Stimulated activated CD8-positive, alpha-beta memory T cell treated with anti-CD3 and anti-CD28 coated beads, Interleukin-4, amount 100 ng/mL, for 1 hour (primary cell): ENCODE measurements around the gene BANF2.
"Not testable (repeated sequence)": the region's sequence is repeated elsewhere in the genome, so short reads cannot be mapped to it uniquely, and the experiment has no call there.

Experiments used
- DNase-seq, 2 donors: peaks; one replicate each; pipeline ENCODE4 v3.0.0-alpha.2; 2020; ENCODE audit warnings: low read depth in 2 of 2, low spot score in 1 of 2

BANF2 gene

DNA sequence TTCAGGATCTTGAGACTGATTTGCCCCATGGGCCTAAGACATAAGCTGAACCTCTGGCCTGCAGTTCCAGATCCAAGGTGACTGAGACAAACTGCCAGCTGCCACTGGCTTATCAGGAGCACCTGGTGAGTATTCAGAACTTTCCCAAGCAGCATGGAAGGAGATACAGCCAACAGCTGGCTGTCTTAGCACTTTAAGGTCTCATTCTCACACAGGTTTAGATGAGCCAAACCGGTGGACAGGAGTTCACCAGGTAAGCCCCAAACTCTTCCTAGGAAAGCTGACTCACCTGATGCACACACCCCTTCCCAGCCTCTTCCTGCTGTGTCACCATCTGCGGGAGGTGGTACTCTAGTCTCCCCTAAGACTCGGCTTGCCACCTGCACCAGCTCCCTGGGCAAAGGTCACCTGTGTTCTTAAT lies at the start of gene BANF2:
Gene BANF2 (plus strand): TSS at position 36 of the 421 bp plus-strand sequence. CDS start 25,060 bp downstream, outside the sequence.
- no peak for DNase-seq

DNA sequence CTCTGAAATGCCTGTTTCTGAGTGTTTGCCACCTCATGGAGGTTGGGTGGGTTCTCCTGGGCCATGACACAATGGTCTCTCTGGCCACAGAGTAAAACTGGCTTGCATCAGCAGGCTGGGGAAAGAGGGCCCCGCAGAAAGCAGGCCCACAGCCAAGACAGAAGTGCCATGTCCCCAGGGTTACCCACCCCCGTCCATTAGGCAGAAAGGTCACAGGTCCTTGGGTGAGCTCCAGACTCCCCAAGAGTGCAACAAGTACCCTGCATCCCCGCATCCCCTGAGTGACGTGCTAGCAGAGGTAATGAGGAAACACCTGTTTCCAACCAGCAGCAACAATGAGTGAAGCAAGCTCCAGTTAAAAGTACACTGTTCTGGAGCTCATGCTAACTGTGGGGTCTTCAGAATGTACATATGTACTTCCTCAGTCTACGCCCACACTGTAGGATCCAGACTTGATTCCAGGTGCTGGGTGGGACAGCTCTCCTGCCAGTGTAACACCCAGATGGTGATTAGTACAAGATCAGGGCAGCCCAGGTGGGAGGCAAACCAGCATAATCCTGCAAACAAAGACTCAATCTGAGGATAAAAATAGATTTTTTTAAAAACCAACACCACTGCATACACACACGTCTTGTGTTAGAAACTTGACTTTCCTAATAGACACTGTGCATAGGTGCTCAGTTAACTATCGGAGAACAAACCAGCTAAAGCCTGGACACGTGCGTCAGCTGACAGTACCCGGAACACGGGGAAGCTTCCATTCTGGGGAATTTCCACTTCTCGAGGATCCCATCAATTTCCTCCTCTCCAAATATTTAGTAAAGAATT lies 49.3 kb upstream of the BANF2 start:
- DNase-seq: no peak

GRCh38 chr20:17651129-17651759 lies 48.5 kb upstream of the BANF2 start:
- DNase-seq: no peak

GRCh38 chr20:17651760-17652388 lies 47.9 kb upstream of the BANF2 start:
- DNase-seq: no peak

DNA sequence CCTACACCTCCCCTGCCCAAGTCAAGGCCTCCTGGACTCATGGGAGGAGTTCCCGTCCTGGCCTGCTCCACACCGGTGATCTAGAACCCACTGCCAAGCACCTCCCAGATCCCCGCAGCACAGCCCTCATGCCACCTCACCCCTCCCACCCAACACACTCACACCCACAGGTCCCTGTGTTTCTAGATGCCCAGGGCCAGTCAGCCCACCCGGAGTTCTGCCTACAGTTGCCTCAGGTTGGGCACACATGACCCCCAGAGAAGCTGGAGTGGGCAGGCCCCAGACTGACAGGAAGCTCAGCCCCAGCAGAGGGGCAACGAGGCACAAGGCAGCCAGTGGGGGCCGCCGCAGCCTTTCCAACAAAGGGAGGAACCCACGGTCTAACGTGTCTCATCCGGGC lies 47.4 kb upstream of the BANF2 start:
- no peak for DNase-seq

- no peak for DNase-seq
Measured at GRCh38 chr20:17653835-17654648, 45.7 kb upstream of the BANF2 start.

GRCh38 chr20:17654649-17655285 lies 45.0 kb upstream of the BANF2 start:
- no peak for DNase-seq

DNA sequence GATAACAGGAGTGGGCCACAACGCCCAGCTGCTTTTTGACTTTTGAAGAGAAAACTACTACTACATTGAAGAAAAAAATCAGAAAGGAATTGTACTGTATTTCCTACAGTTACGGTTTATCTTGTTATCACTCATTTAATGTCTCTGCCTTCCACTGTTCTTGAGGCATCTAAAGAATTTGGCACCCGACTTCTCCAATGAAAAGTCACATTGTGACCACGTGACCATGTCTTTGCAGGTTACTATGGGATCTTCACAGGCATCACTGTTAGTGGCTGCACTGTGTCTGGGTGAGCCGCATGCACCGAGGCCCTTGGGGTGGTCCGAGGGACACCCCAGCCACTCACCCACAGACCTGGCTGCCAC lies 44.5 kb upstream of the BANF2 start:
- no peak for DNase-seq

DNA sequence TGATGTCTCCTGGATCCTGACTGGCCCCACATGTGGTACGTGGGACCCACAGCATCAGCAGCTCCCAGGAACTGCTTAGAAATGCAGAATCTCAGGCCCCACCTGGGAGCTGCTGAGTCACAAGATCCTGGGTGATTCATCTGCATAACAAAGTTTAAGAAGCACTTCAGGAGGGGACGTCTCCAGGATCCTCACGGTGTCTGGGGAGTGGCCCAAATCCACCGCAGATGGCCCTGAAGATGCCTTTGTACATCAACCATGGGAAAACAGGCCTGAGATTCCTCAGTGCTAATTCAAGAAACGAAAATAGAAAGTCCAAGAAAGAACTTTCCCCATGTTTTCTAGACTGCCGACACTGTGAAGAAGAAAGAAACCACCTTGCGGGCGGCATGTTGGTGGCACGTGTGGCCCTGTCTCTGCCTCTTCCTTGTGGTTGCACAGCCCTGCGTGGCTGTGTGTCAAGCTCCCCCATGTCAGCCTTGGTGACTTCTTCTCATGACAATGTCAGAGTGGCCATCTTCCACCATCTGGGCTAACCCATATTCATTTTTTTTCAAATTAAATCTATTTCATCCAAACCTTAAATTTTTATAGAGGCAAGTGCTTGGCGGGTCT lies 43.8 kb upstream of the BANF2 start:
- DNase-seq: no peak

GRCh38 chr20:17657079-17657825 lies 42.5 kb upstream of the BANF2 start:
- no peak for DNase-seq

DNA sequence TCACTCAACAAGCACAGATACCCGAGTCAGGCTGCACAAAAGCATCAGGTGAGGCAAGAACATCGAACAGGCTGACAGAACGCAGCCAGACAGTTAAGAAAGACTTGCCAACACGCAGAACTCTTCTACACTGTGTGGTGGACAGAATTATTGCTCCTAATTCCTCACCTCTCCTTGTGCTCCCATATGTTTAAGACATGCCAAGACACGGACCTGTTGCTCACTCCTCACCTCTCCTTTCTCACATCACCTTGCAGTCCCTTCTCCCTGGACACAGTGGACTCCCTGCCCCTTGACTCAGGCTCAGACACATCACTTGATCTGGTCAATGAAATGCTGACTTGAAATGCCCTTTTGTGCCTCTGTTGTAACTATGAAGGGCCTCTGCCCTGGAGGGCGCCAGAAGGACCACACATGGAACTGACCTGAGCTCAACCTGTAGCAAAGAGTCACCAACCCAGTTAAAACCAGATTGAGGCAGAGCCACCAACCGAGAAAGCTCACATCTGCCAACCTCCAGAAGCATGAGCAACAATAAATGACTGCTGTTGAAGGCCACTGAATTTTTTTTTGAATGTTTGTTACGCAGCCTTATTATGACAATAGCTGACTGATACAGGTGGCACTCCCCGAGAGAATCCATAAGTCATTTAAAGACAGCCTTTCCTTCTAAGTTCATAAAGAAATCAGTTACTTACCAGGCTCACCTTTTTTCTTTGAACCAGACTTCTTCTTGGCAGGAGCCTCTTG lies 41.7 kb upstream of the BANF2 start:
- no peak for DNase-seq

- no peak for DNase-seq
Measured at GRCh38 chr20:17658648-17658993, 41.1 kb upstream of the BANF2 start.

GRCh38 chr20:17659344-17659743 lies 40.4 kb upstream of the BANF2 start:
- not testable (repeated sequence) for DNase-seq

DNA sequence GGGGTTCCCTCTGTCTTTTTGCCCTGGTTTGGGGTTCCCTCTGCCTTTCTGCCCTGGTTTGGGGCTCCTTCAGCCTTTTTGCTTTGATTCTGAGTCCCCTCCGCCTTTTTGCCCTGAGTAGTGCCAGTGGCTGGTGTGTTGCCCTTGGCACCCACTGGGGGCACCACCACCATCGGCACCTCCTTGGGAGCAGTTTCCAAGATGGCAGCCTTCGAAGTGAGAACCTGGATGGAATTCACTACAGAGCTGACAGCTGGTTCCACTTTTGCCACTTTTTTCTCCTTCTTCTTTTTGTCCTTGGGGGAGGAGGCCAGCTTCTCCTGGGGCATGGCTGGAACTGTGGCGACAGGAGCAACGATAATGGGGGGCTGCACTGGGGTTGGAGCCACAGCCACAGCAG lies 40.0 kb upstream of the BANF2 start:
- DNase-seq: no peak

- DNase-seq: no peak
Measured at GRCh38 chr20:17660667-17661066, 39.1 kb upstream of the BANF2 start.

DNA sequence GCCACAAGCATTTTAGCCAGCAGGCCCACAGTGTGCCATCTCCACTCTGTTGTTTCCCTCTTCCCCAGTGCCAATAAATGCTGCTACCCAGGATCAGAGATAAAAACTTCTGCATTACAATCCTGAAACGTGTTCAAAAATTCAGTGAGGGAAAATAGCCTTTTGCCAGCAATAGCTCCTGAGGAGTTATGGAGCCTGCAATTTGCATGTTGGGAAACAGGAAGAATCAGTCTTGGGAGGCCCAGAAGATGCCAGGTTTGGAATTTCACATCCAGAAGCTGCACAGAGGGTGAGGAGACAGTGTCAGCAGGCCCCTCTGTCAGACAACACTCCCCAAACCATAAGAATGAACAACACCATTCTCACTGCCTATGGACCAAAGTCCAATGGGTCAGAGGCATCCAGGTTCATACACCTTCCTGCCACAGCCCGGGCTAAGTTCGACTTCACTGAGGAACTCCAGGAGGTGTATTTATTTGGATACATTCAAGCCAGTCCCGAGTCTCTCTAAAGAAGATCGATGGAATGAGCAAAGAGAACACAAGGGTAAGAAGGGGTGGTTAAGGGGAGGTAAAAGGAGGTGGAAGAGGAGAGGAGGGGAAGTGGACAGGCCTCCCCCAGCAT lies 38.5 kb upstream of the BANF2 start:
- DNase-seq: no peak

GRCh38 chr20:17662333-17663039 lies 37.3 kb upstream of the BANF2 start:
- DNase-seq: no peak

- DNase-seq: no peak
Measured at GRCh38 chr20:17663040-17663399, 36.7 kb upstream of the BANF2 start.
